Measurements from ENCODE around the gene PIP5K1C. TPM values are rescaled to one million over a fixed set of nuclear protein-coding genes. Genes with fewer than 3 reads are reported as not detected.
"Not testable (repeated sequence)": the region's sequence is repeated elsewhere in the genome, so short reads cannot be mapped to it uniquely, and the experiment has no call there.

PIP5K1C gene
- total RNA-seq, 2 experiments from 2014 or later, result 7.3 to 7.5 TPM

DNA sequence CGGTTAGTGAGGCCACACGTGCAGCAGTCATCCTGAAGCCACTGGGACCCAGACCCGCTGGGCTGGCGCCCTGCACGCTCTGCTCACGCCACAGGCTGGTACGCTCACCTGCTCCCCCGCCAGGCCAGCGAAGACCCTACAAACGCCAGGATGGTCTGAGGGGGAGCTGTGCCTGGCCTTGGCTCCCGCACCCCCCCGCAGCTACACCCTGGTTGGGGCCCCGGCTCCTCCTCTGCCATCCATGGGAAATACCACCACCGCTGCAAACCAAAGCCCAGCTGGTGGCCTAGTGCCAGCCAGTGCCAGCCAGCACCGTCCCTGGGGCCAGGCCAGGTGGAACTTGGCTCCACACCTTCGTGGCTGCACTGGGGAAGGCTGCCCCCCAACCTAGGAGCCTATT, 50.4 kb downstream of the PIP5K1C start:
- Mint-ChIP-seq H3K27ac (no peak overlapping the region), H3K27me3 (ENCODE audit: low read depth) (no peaks in the 10 kb centered on the region), H3K9me3 (no peaks in the 10 kb centered on the region), H3K36me3 (ENCODE audit: low read depth) (peaks cover 2% of the 10 kb centered on the region), H3K4me1 (ENCODE audit: low read depth) (no peaks in the 10 kb centered on the region), H3K4me3 (no peak overlapping the region)
- DNase-seq, result no peak
- intact Hi-C loops (cut with micrococcal nuclease), result no loop called here
- CTCF ChIA-PET, result no interaction called here

DNA sequence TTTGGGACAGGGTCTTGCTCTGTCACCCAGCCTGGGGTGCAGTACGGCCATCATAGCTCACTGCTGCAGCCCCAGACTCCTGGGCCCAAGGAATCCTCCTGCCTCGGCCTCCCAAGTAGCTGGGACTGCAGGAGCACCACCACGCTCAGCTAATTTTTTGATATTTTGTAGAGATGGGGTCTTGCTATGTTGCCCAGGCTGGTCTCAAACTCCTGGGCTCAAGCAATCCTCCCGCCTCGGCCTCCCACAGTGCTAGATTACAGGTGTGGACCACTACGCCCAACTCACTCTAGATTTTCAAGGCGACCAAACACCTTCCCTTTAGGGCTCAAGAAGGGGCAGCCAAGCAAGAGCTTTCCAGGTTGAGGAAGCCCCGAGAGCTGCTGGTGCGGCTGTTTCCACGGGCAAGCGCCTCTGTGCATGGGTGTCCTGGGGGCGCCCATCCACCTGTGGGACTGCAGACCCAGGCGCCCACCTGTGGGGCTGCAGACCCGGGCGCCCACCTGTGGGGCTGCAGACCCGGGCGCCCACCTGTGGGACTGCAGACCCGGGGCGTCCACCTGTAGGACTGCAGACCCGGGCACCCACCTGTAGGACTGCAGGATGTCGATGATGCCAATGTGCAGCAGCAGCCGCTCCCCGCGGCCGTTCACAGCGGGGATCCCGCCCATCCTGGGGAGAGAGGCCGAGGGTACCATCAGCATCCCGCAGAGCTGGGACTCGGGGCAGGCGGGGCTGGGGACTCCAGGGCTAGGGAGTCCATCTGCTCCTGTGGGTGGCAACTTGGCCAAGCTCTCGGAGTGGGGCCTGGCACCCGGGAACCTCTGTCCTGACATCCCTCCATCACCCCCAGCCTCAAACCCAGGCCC, 52.0 kb downstream of the PIP5K1C start:
- no peaks in the 10 kb centered on the region for H3K9me3 Mint-ChIP-seq
- intact Hi-C loops (cut with micrococcal nuclease), result no loop called here
- no peak overlapping the region for H3K4me3 Mint-ChIP-seq
- DNase-seq, result no peak
- no peaks in the 10 kb centered on the region for H3K4me1 Mint-ChIP-seq (ENCODE audit: low read depth)
- peaks cover 2% of the 10 kb centered on the region for H3K36me3 Mint-ChIP-seq (ENCODE audit: low read depth)
- no peaks in the 10 kb centered on the region for H3K27me3 Mint-ChIP-seq (ENCODE audit: low read depth)
- CTCF ChIA-PET, result interaction anchor here (0.6 to 0.7 kb wide), 3 partner anchors 13 to 301 kb away, joined by 3 read pairs; no protein-coding TSS in a partner anchor
- no peak overlapping the region for H3K27ac Mint-ChIP-seq

DNA sequence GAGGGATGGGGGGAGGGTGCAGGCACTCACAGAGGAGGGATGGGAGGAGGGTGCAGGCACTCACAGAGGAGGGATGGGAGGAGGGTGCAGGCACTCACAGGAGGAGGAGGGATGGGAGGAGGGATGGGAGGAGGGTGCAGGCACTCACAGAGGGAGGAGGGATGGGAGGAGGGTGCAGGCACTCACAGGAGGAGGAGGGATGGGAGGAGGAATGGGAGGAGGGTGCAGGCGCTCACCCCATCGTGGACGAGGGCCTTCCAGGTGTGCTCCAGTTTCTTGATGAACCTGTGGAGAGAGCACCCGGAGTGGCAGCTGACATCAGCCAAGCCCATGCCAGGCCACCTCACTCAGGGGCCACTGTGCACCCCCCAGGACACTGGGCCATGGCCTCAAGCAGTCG, 53.2 kb downstream of the PIP5K1C start:
- intact Hi-C loops (cut with micrococcal nuclease); H3K9me3 Mint-ChIP-seq; H3K27ac Mint-ChIP-seq; CTCF ChIA-PET; H3K36me3 Mint-ChIP-seq (ENCODE audit: low read depth); DNase-seq; H3K4me1 Mint-ChIP-seq (ENCODE audit: low read depth); H3K27me3 Mint-ChIP-seq (ENCODE audit: low read depth); H3K4me3 Mint-ChIP-seq: not testable (repeated sequence)

DNA sequence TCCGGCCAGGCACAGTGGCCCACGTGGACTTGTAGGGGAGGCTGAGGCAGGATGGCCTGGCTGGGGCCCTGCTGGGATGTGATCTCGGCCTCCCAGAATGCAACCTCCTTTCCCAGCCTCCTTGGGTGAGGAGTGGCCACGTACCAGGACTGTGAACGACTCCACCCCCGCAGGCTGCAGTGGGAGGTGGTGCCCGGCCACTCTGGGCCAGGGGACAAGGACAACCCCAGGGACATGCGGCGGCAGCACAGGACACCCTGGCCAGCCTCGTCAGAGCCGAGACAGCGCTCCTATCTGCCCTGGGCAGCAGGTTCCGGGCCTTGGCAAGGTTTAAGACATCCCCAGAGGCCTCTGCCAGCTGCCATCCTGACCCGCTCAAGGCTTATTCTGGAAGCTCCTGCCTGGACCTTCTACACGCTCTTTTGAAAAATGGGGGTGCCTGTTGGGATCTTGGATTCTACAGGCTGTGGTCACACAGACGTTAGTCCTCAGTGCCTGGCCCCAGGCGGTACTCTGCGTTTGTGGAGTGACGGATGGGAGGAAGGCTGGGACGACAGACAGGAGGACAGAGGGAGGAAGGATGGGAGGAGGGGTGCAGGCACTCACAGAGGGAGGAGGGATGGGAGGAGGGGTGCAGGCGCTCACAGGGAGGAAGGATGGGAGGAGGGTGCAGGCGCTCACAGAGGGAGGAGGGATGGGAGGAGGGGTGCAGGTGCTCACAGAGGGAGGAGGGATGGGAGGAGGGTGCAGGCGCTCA, 53.8 kb downstream of the PIP5K1C start:
- Mint-ChIP-seq H3K9me3 (no peaks in the 10 kb centered on the region), H3K27me3 (ENCODE audit: low read depth) (no peaks in the 10 kb centered on the region), H3K4me1 (ENCODE audit: low read depth) (no peaks in the 10 kb centered on the region), H3K27ac (no peak overlapping the region), H3K36me3 (ENCODE audit: low read depth) (no peaks in the 10 kb centered on the region), H3K4me3 (no peak overlapping the region)
- CTCF ChIA-PET, result no interaction called here
- no peak for DNase-seq
- intact Hi-C loops (cut with micrococcal nuclease), result no loop called here

DNA sequence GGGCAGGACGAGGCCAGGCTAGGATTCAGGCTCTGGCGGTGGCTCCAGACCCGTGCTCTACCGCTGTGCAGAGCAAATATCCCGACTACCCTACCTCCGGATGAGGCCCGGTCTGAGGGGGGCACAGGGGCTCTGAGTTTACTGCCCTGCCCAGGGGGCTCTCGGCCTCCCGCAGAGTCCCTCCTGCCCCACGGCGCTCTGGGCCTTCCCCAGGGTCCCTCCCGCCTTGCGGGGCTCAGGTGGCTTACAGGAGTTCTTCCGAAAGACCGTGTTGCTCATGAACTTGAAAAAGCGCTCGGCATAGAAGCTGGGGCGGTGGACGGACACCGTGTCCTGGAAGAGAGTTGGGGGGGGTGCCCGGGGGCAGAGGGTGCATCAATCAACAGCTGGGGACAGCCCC, 54.5 kb downstream of the PIP5K1C start:
- Mint-ChIP-seq H3K9me3 (no peaks in the 10 kb centered on the region), H3K4me3 (no peak overlapping the region), H3K27ac (no peak overlapping the region), H3K36me3 (ENCODE audit: low read depth) (no peaks in the 10 kb centered on the region), H3K27me3 (ENCODE audit: low read depth) (no peaks in the 10 kb centered on the region), H3K4me1 (ENCODE audit: low read depth) (no peaks in the 10 kb centered on the region)
- CTCF ChIA-PET, result no interaction called here
- intact Hi-C loops (cut with micrococcal nuclease), result no loop called here
- DNase-seq, result no peak

DNA sequence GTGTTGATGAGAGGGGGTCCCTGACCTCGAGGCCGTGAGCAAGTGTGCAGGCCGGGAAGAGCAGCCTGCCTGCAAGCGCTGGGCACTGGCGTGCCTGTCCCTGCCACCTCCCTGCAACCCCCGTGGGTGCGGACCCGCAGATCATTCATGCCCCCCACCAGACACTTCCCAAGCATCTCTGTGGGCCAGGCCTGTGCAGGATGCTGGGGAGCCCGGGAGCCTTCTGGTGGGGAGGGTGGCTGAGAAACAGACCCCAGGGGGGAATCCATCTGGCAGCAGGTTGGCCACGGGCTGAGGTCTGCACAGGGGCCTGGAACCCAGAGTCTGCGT, 55.2 kb downstream of the PIP5K1C start:
- CTCF ChIA-PET, result no interaction called here
- no peaks in the 10 kb centered on the region for H3K9me3 Mint-ChIP-seq

DNA sequence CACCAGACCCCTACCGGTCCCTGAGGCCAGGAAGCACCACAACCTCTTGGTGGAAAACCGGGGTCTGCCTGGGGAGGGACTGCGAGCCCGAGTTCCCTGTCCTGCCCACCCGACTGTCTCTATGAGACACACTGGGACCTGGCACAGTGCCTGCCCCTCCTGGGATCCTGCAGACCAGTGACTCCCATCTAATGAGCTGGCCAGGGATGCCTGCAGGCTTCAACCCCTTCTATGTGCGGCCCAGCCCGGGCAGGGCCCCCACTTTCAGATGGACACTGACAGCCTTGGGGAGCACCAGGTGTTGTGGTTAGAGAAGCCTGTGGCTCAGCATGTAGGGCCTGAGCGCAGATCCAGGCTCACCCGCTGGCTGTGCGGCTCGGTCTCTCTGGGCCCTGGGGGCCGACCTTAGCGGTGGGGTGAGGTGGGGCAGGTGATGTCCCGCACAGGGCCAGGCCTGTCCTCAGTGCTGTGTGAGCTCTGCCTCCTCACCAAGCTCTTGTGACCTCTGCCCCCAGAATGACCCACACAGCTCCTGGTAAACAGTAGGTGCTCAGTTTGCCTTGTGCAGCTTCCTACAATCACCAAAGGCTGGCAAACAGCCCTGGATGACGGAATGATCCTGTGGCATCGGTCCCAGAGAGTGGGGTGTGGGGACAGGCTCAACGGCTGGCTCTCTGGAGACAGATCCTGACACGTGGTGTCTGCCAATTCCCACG, 55.8 kb downstream of the PIP5K1C start:
- Mint-ChIP-seq H3K4me1 (ENCODE audit: low read depth) (no peaks in the 10 kb centered on the region), H3K27me3 (ENCODE audit: low read depth) (no peaks in the 10 kb centered on the region), H3K36me3 (ENCODE audit: low read depth) (no peaks in the 10 kb centered on the region), H3K9me3 (no peaks in the 10 kb centered on the region), H3K27ac (no peak overlapping the region), H3K4me3 (no peak overlapping the region)
- CTCF ChIA-PET, result no interaction called here
- DNase-seq, result no peak
- intact Hi-C loops (cut with micrococcal nuclease), result no loop called here

More for the DNA sequence above, 55.2 kb downstream of the PIP5K1C start:
- no peak overlapping the region for H3K4me3 Mint-ChIP-seq
- H3K4me1 Mint-ChIP-seq (ENCODE audit: low read depth), result no peaks in the 10 kb centered on the region
- no peaks in the 10 kb centered on the region for H3K36me3 Mint-ChIP-seq (ENCODE audit: low read depth)
- H3K27me3 Mint-ChIP-seq (ENCODE audit: low read depth), result no peaks in the 10 kb centered on the region
- intact Hi-C loops (cut with micrococcal nuclease), result no loop called here
- no peak overlapping the region for H3K27ac Mint-ChIP-seq
- no peak for DNase-seq

DNA sequence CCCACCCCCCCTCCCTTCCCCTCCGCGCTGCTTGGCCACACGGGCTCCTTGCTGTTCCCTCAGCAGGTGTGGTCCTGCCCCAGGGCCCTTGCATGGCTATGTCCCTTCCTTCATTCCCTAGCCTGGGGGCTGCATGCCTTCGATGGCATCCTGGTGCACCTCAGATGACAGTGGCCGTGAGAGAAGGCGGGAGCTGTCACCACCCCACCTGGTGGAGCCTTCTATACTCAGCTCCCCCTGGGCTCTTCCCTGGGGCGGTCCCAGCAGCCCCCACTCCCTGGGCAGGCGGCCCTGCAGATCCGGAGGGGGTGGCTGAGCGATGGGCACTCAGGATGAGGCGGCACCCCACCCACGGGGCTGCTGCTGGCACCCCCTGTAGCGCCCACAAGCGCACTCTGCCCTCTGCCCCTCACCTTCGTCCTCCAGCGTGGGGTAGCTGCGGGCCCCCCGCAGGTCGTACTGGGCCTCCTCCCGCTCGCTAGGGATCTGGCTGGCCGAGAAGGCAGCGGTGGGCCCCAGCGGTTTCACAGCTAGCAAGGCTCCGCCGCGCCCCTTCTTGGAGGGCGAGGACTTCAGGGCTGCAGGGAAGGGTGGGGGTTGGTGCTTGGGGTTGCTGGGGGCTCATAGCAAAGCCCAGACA, 56.5 kb downstream of the PIP5K1C start:
- no peaks in the 10 kb centered on the region for H3K27me3 Mint-ChIP-seq (ENCODE audit: low read depth)
- no peaks in the 10 kb centered on the region for H3K4me1 Mint-ChIP-seq (ENCODE audit: low read depth)
- H3K27ac Mint-ChIP-seq, result no peak overlapping the region
- H3K36me3 Mint-ChIP-seq (ENCODE audit: low read depth), result no peaks in the 10 kb centered on the region
- CTCF ChIA-PET, result no interaction called here
- H3K9me3 Mint-ChIP-seq, result no peaks in the 10 kb centered on the region
- intact Hi-C loops (cut with micrococcal nuclease), result no loop called here
- no peak for DNase-seq
- H3K4me3 Mint-ChIP-seq, result no peak overlapping the region

DNA sequence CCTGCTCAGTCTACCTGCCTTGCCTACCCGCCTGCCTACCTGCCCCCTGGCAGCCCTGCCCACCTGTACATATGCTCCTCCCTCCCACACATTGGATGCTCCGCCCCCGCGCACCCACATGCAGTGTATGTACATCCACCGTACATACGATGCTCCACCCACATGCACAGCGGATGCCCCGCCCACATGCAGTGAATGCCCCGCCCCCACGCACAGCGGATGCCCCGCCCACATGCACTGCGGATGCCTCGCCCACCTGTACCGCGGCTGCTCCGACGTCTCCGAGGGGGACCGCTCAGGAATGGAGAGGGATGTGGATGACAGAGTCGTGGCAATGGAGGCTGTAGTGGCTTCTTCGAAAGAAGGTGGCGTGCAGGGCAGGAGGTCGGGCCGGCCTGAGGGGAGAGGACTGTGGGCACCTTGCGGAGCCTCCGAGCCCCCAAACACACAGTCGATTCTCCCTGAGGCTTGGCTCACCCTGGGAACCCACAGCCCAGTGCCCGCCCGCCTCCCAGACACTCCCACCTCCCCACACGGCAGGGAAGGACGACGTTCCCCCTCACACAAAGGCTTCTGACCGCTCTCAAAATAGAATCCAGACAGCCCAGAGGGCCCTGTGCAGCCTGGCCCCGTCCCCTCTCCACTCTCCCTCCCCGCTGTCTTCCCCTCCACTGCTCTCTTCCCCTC, 57.1 kb downstream of the PIP5K1C start:
- H3K36me3 Mint-ChIP-seq (ENCODE audit: low read depth), result peaks cover 3% of the 10 kb centered on the region
- CTCF ChIA-PET, result no interaction called here
- intact Hi-C loops (cut with micrococcal nuclease), result no loop called here
- no peaks in the 10 kb centered on the region for H3K4me1 Mint-ChIP-seq (ENCODE audit: low read depth)
- H3K9me3 Mint-ChIP-seq, result no peaks in the 10 kb centered on the region
- H3K4me3 Mint-ChIP-seq, result no peak overlapping the region
- no peaks in the 10 kb centered on the region for H3K27me3 Mint-ChIP-seq (ENCODE audit: low read depth)
- DNase-seq, result peak; percentile 32
- H3K27ac Mint-ChIP-seq, result no peak overlapping the region

DNA sequence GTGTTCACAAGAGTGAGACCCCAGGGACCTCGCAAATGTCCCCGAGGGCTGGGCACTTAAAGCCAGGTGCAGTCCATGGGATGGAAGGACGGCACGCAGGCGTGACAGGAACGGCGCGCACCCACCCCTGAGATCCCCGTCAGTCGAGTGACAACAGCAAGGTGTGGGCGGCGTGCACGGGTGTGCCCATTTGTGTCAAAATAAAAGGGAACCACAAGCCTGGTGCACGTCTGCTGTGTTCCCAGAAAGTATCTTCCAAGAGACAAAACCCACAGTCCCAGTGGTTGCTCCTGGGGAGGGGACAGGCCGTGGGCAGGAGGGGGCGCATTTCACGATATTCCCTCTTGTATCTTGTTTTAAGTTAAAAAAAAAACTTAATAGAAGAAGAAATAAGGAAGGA, 58.0 kb downstream of the PIP5K1C start:
- H3K27me3 Mint-ChIP-seq (ENCODE audit: low read depth), result no peaks in the 10 kb centered on the region
- no peak for DNase-seq
- H3K9me3 Mint-ChIP-seq, result no peaks in the 10 kb centered on the region
- no peak overlapping the region for H3K27ac Mint-ChIP-seq
- intact Hi-C loops (cut with micrococcal nuclease), result no loop called here
- no peaks in the 10 kb centered on the region for H3K4me1 Mint-ChIP-seq (ENCODE audit: low read depth)
- H3K36me3 Mint-ChIP-seq (ENCODE audit: low read depth), result peaks cover 3% of the 10 kb centered on the region
- CTCF ChIA-PET, result no interaction called here
- no peak overlapping the region for H3K4me3 Mint-ChIP-seq

DNA sequence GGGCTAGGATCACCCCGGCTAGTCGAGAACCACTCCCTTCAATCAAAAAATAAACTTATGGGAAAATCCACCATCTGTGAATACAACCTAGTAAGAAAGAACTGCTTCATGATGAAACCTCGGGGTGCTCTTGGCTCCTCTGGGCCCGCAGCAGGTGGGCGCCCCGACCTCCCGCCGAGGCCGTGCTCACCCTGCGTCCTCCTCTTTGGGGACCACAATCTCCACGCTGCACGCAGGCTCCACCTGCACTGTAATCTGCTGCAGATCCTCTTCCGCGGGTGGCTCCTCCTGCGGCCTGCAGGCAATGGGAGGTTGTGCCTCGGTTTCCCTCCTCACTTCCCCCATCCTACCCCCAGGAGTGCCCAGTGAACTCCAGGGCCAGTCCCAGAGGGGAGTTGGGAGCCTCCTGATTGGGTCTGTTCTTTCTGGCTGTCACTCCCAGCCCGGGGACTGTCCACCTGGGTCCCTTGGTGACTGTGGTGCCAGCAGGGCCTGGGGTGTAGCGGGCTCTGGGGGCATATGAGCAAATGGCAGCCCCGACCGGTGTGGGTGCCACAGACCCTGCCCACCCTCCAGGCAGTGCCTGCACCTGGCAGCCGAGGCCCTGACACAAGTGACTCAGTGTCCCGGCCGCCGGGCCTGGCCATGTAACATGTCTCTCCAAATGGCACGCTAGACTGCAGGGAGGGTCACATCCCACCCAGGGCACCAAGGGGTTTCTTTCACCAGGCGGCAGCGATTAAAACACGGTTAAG, 58.6 kb downstream of the PIP5K1C start:
- no peaks in the 10 kb centered on the region for H3K27me3 Mint-ChIP-seq (ENCODE audit: low read depth)
- H3K36me3 Mint-ChIP-seq (ENCODE audit: low read depth), result peaks cover 3% of the 10 kb centered on the region
- no peaks in the 10 kb centered on the region for H3K9me3 Mint-ChIP-seq
- no peak for DNase-seq
- intact Hi-C loops (cut with micrococcal nuclease), result no loop called here
- H3K27ac Mint-ChIP-seq, result no peak overlapping the region
- H3K4me1 Mint-ChIP-seq (ENCODE audit: low read depth), result no peaks in the 10 kb centered on the region
- CTCF ChIA-PET, result no interaction called here
- no peak overlapping the region for H3K4me3 Mint-ChIP-seq

All from activated naive CD4-positive, alpha-beta T cell treated with anti-CD3 and anti-CD28 coated beads for 36 hours (primary cell).